GM21390 (cell line): ENCODE measurements around the gene DNASE1L2.

Experiments
- ATAC-seq: cut with Tn5 transposase; IDR thresholded peaks from one replicate; pipeline ENCODE4 v1.9.1; 2021; ENCODE audit not compliant: unreplicated experiment

DNASE1L2 gene

GRCh38 chr16:2267505-2267912, 31.3 kb downstream of the DNASE1L2 start:
- ATAC-seq, result peak; percentile 46

DNA sequence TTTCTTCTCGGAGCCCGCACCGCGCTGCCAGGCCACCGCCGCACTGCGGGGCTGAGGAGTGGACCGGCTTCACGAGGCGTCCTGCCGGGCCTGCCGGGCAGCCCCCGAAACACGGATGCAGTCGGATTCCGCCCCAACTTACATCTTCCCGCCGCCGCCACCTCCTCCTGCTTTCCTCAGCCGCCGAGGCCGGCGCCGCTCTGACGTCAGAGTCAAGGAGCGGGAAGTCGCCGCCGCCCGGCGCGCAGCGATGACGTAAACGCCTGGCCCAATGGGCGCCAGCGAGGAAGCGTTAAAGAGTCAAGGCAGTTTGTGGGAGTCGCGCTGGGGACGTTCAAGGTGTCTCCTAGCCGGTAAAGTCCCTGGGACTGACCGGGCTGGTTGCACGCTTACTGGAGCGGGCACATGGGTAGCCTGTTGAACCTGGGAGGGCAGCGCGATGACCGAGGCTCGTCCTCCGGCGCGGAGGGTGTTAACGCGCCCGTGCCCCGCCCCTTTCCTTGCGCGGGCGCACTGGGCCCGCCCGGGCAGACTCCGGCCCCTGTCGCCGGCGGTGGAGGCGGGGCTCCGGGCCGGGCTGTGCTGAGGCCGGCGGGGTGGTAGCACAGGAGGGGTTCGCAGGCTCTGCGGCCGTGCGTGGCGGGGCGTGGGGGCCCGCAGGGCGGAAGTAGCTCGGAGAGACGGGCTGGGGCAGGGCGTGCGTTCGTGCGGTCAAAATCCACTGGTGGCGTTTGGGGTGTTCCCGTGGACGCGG, 31.8 kb downstream of the DNASE1L2 start, which contains the start of gene RNPS1:
Gene RNPS1 (minus strand): TSS at position 214 of the 754 bp plus-strand sequence. CDS start 3,483 bp downstream, outside the sequence.
- peak; percentile 63 for ATAC-seq

DNA sequence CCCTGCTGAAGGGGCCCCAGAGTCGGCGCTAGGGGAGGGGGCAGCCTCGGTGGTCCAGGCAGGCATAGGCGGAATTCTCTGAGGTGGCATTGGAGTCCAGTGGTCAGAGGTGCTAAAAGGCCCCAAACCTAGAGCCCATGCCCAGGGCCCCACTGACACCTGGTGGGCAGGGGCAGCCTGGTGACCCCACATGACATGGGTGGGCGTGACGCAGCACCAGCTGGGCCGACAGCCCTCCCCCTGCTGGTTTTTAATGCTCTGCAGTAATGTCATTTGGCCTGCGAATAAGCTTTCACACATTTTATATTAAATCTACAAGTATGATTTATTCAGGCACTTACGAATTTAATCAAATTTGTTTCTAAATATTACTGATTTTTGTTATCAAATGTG, 33.8 kb downstream of the DNASE1L2 start:
- ATAC-seq, result no peak

GRCh38 chr16:2270588-2271470, 34.6 kb downstream of the DNASE1L2 start:
- ATAC-seq, result no peak

DNA sequence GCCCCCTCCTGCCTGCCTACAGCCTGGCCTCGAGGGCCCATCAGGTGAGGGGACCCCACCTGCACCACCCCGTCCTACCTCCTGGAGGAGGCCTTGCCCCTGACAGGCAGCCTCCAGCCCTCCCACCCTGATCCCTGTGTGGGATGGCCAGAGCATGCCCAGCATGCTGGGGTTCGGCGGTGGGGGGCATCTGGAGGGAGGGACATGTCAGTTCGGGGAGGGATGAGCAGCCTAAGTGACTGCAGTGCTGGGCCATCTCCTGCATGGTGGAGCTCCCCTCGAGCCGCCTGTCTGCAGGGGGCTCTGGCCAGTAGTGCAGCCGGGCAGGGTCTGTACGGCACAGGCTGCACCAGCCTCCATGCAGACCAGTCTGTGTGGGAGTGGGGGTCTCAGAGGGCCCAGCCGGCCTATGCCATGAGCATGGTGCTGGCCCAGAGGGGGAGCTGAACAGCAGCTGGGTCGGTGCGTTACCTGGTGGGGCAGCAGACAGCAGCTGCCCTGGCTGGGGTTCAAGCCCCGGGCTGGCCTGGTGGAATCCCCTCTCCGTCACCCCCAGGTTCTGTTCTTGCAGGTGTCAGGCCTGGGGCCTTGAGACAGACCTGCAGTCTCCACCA, 35.7 kb downstream of the DNASE1L2 start:
- no peak for ATAC-seq

DNA sequence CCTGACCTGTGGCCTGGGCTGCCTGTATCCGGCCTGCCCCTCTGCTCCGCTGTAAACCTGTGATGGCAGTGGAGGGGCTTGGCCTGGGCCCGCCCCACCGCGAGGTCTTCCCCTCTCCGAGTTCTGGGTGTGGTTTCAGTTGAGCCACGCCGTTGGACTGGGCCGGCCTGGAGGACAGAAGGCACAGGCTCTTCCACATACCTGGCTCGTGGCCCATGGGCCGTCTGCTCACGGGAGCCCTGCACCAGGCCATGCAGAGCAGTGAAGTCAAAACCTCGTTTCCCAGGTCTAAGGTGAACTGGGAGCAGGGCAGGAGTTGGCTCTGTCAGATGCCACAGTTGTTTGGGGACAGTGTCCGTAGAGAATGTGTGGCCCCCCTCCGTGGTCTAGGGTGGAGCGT, 37.2 kb downstream of the DNASE1L2 start:
- no peak for ATAC-seq

GRCh38 chr16:2273931-2274330, 37.7 kb downstream of the DNASE1L2 start:
- no peak for ATAC-seq

GRCh38 chr16:2275476-2276367, 39.5 kb downstream of the DNASE1L2 start:
- no peak for ATAC-seq

DNA sequence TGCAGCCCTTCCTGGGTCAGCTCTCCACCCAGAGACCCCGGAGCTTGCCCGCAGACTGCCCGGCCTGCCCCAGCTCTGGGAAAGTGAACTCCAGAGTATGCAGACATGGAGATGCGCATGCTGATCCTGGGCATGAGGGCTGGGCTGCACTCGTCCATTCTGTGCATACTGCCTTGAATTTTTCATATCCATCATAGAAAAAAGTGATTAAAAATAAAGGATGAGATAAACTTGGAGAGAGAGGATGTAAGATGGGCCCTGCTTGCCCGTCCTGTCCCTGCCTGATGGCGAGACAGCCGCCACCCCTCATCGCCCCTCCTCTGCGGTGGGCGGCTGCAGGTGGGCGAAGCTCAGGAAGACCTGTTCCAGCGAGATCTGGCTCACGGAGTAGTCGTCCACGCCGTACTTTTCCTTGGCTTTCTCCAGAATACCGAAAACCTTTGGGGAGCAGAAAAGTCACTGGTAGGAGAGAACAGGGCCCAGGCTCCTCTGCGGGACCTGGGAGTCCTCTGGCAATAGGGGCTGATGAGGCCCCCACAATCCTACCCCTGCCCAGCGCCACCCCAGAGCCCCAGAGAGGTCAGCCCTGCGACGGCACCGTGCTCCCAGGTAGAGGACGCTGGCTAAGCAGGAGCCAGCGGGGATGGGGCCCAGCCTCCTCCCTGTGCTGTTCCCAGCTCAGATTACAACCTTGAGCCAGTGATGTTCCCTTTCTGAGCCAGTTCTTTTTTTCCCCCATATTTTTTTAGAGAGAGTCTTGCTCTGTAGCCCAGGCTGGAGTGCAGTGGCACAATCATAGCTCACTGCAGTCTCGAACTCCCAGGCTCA, 40.3 kb downstream of the DNASE1L2 start:
- no peak for ATAC-seq

DNA sequence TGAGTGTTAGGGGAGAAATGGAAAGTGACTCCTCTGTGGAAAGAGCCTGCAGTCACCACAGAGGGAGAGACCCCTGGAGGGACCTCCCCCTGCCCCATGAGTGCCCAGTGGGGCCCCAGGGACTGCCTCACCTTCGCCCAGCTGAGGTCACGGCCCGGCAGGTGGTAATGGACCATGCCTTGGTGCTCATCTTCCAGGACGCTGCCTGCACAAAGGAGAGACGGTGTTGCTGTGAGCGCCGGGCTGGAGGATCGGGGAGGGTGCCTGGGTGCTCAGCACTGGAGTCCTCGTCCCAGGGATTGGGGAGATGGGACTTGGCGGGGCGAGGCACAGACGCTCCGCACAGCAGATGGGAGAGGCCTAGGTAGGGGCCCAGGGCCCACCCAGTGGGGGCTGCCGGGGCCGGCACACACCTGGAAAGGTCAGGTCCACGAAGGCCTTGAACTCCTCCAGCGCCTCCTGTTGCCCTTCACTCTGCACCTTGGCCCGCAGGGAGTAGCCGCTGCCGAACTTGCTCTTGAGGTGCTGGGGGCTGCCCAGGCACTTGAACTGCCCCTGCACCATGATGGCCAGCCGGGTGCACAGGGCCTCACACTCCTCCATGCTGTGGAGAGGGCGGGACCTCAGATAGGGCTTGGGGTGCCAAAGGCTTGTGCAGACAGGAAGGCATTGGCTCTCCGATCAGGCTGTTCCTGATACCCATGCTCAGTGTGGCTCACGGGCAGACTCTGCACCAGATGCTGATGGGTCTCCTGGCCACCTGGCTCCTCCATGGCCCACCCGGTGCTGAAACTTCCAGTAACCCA, 41.4 kb downstream of the DNASE1L2 start:
- no peak for ATAC-seq

DNA sequence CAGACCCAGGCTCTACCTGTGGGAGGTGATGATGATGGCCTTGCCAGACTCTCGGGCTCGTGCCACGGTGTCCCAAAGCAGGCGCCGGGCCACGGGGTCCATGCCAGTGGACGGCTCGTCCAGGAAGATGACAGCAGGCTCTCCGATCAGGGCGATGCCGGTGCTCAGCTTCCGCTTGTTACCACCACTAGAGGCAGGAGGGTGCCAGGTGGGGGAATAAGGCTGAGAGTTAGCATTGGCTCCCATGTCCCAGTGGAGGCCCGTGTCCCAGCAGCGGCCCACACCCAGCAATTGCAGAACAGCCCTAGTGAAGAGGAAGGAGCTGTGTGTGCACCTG, 42.0 kb downstream of the DNASE1L2 start:
- no peak for ATAC-seq

GRCh38 chr16:2278956-2279800, 42.9 kb downstream of the DNASE1L2 start:
- ATAC-seq, result no peak

- no peak for ATAC-seq
Observed at GRCh38 chr16:2280461-2280860, 44.2 kb downstream of the DNASE1L2 start.

DNA sequence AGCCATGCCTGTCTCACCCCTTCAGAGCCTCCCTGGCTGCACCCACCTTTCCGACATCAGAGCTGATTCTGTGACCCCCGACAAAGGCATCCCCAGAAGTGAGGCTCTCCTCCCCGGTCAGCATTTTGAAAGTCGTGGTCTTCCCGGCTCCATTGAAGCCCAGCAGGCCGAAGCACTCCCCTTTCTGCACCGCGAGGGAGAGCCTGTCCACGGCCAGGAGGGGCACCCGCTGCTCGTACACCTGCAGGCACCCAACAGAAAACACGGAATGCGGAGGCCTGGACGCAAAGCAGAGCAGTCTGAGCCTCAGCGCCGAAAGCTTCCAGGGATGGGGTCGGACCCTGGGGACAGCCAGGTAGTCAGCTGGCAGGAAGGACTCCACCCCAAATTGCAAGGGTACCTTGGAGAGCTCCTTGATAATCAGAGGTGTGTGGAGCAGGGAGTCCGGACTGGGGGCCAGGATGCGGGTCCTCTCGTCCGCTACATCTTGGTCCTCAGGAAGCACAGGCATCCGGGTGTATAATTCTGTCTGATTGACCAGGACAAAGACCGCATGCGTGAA, 44.8 kb downstream of the DNASE1L2 start:
- no peak for ATAC-seq

DNA sequence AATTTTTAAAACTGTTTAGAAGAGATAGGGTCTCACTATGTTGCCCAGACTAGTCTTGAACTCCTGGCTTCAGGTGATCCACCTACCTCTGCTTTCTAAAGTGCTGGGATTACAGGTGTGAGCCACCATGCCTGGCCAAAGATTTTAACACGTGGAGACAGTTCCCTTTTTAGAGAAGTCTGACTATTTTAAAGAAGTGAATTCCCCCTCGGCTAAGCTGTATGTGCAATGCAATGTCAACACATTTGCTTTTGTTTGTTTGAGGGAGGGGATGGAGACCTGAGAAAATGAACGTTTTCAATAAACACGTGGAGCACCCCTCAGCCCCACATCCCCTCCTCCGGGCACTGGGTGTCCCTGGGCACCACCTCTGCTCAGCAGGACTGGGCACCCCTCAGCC, 46.0 kb downstream of the DNASE1L2 start:
- no peak for ATAC-seq

- no peak for ATAC-seq
Observed at GRCh38 chr16:2282866-2283555, 46.8 kb downstream of the DNASE1L2 start.
